ENCODE data around the gene COX20. TPM values are rescaled to one million over a fixed set of nuclear protein-coding genes. Genes with fewer than 3 reads are reported as not detected.

COX20 gene
- total and polyA plus RNA-seq, 2 of the 13 experiments (the other 11 are each of a cell fraction or from before 2014, with no cell fraction given): 34.4 to 95.8 TPM

GRCh38 chr1:244835276-244836134 lies at the start of gene COX20 (continued):
- TF ChIP-seq, protein P1, sequence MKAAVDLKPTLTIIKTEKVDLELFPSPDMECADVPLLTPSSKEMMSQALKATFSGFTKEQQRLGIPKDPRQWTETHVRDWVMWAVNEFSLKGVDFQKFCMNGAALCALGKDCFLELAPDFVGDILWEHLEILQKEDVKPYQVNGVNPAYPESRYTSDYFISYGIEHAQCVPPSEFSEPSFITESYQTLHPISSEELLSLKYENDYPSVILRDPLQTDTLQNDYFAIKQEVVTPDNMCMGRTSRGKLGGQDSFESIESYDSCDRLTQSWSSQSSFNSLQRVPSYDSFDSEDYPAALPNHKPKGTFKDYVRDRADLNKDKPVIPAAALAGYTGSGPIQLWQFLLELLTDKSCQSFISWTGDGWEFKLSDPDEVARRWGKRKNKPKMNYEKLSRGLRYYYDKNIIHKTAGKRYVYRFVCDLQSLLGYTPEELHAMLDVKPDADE (CRISPR knock-in tag; IDR thresholded peaks at IDR 0.05): no peak
- TF ChIP-seq, protein P2, sequence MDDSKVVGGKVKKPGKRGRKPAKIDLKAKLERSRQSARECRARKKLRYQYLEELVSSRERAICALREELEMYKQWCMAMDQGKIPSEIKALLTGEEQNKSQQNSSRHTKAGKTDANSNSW (CRISPR knock-in tag; IDR thresholded peaks at IDR 0.05; ENCODE audit: borderline replicate concordance): 0 out of 2 replicates have a peak, but pooled peaks have one; percentile 27
- TF ChIP-seq ZNF432 (CRISPR knock-in tag; IDR thresholded peaks at IDR 0.05; ENCODE audit: borderline replicate concordance) (no peak), ZNF883 (CRISPR knock-in tag; IDR thresholded peaks at IDR 0.05; ENCODE audit: not compliant biosample characterization) (no peak), ZSCAN9 (CRISPR knock-in tag; IDR thresholded peaks at IDR 0.05; ENCODE audit: borderline replicate concordance) (no peak), KLF9 (CRISPR knock-in tag; IDR thresholded peaks at IDR 0.05; ENCODE audit: low read depth) (peak; percentile 3; the same call in 1 of the 2 replicates), ZFP62 (CRISPR knock-in tag; IDR thresholded peaks at IDR 0.05) (no peak), ZSCAN29 (CRISPR knock-in tag; conservative IDR thresholded peaks at IDR 0.05) (no peak), ZNF781 (CRISPR knock-in tag; IDR thresholded peaks at IDR 0.05; ENCODE audit: borderline replicate concordance, not compliant biosample characterization) (no peak), ZNF713 (CRISPR knock-in tag; IDR thresholded peaks at IDR 0.05) (no peak), RAD21 (CRISPR knock-in tag; IDR thresholded peaks at IDR 0.05) (peak; percentile 48), THAP11 (CRISPR knock-in tag; IDR thresholded peaks at IDR 0.05) (peak; percentile 78), KDM3A (CRISPR knock-in tag; IDR thresholded peaks at IDR 0.05; ENCODE audit: low read depth) (no peak)
- TF ChIP-seq, protein P3, sequence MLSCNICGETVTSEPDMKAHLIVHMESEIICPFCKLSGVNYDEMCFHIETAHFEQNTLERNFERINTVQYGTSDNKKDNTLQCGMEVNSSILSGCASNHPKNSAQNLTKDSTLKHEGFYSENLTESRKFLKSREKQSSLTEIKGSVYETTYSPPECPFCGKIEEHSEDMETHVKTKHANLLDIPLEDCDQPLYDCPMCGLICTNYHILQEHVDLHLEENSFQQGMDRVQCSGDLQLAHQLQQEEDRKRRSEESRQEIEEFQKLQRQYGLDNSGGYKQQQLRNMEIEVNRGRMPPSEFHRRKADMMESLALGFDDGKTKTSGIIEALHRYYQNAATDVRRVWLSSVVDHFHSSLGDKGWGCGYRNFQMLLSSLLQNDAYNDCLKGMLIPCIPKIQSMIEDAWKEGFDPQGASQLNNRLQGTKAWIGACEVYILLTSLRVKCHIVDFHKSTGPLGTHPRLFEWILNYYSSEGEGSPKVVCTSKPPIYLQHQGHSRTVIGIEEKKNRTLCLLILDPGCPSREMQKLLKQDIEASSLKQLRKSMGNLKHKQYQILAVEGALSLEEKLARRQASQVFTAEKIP (CRISPR knock-in tag; IDR thresholded peaks at IDR 0.05; ENCODE audit: borderline replicate concordance): no peak
- TF ChIP-seq, protein P4, sequence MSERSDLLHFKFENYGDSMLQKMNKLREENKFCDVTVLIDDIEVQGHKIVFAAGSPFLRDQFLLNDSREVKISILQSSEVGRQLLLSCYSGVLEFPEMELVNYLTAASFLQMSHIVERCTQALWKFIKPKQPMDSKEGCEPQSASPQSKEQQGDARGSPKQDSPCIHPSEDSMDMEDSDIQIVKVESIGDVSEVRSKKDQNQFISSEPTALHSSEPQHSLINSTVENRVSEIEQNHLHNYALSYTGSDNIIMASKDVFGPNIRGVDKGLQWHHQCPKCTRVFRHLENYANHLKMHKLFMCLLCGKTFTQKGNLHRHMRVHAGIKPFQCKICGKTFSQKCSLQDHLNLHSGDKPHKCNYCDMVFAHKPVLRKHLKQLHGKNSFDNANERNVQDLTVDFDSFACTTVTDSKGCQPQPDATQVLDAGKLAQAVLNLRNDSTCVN (CRISPR knock-in tag; IDR thresholded peaks at IDR 0.05; ENCODE audit: borderline replicate concordance): no peak
- TF ChIP-seq, protein P5, sequence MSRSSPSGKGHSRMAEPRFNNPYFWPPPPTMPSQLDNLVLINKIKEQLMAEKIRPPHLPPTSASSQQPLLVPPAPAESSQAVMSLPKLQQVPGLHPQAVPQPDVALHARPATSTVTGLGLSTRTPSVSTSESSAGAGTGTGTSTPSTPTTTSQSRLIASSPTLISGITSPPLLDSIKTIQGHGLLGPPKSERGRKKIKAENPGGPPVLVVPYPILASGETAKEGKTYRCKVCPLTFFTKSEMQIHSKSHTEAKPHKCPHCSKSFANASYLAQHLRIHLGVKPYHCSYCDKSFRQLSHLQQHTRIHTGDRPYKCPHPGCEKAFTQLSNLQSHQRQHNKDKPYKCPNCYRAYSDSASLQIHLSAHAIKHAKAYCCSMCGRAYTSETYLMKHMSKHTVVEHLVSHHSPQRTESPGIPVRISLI (CRISPR knock-in tag; IDR thresholded peaks at IDR 0.05; ENCODE audit: borderline replicate concordance): no peak
- TF ChIP-seq, protein P6, sequence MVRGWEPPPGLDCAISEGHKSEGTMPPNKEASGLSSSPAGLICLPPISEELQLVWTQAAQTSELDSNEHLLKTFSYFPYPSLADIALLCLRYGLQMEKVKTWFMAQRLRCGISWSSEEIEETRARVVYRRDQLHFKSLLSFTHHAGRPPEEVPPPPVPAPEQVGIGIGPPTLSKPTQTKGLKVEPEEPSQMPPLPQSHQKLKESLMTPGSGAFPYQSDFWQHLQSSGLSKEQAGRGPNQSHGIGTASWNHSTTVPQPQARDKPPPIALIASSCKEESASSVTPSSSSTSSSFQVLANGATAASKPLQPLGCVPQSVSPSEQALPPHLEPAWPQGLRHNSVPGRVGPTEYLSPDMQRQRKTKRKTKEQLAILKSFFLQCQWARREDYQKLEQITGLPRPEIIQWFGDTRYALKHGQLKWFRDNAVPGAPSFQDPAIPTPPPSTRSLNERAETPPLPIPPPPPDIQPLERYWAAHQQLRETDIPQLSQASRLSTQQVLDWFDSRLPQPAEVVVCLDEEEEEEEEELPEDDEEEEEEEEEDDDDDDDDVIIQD (CRISPR knock-in tag; IDR thresholded peaks at IDR 0.05; ENCODE audit: low read depth): no peak
- TF ChIP-seq, protein P7, sequence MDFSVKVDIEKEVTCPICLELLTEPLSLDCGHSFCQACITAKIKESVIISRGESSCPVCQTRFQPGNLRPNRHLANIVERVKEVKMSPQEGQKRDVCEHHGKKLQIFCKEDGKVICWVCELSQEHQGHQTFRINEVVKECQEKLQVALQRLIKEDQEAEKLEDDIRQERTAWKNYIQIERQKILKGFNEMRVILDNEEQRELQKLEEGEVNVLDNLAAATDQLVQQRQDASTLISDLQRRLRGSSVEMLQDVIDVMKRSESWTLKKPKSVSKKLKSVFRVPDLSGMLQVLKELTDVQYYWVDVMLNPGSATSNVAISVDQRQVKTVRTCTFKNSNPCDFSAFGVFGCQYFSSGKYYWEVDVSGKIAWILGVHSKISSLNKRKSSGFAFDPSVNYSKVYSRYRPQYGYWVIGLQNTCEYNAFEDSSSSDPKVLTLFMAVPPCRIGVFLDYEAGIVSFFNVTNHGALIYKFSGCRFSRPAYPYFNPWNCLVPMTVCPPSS (IDR thresholded peaks at IDR 0.05): no peak

Data from HepG2 (cell line).